Activated CD4-positive, alpha-beta memory T cell treated with anti-CD3 and anti-CD28 coated beads for 36 hours (primary cell): ENCODE data around the gene CUZD1. TPM values are rescaled to one million over a fixed set of nuclear protein-coding genes. Genes with fewer than 3 reads are reported as not detected.

Source experiments
- CTCF ChIA-PET: fragments of 350-600 bp; sonication (Branson Sonifier 250); formaldehyde crosslinking; loops from one replicate; lab custom pipeline; 2021; ENCODE audit warnings: antibody characterized with exemption, inconsistent platforms; lab: Charles Lee
- POLR2A ChIA-PET: fragments of 350-600 bp; sonication (Branson Sonifier 250); formaldehyde crosslinking; loops from one replicate; lab custom pipeline; 2021; ENCODE audit warnings: antibody characterized with exemption; lab: Charles Lee
- DNase-seq: peaks from one replicate; pipeline ENCODE4 v3.0.0-alpha.2; 2020
- H3K27ac Mint-ChIP-seq: one replicate; pipeline ENCODE4 v1.8.0; 2021; ENCODE audit warnings: mixed read lengths
- H3K27me3 Mint-ChIP-seq: one replicate; pipeline ENCODE4 v1.8.0; 2021; ENCODE audit warnings: mixed read lengths
- H3K36me3 Mint-ChIP-seq: one replicate; pipeline ENCODE4 v1.8.0; 2021; ENCODE audit warnings: mixed read lengths
- H3K4me1 Mint-ChIP-seq: one replicate; pipeline ENCODE4 v1.8.0; 2021; ENCODE audit warnings: low read depth, mixed read lengths
- H3K4me3 Mint-ChIP-seq: one replicate; pipeline ENCODE4 v1.8.0; 2021; ENCODE audit warnings: mild to moderate bottlenecking, mixed read lengths
- H3K9me3 Mint-ChIP-seq: one replicate; pipeline ENCODE4 v1.8.0; 2021; ENCODE audit warnings: mixed read lengths
- intact Hi-C: fragments of 100-400 bp; cut with micrococcal nuclease; formaldehyde crosslinking; loops from one replicate; pipeline ENCODE4 v1.15.1; 2023
- total RNA-seq, 2 experiments: library from RNA; stranded (reverse); gene quantifications; one replicate each; pipeline ENCODE4 v1.2.3, GENCODE V29; 2021

The CUZD1 gene
- total RNA-seq, 2 experiments from 2014 or later = 1.0 to 1.4 TPM

DNA sequence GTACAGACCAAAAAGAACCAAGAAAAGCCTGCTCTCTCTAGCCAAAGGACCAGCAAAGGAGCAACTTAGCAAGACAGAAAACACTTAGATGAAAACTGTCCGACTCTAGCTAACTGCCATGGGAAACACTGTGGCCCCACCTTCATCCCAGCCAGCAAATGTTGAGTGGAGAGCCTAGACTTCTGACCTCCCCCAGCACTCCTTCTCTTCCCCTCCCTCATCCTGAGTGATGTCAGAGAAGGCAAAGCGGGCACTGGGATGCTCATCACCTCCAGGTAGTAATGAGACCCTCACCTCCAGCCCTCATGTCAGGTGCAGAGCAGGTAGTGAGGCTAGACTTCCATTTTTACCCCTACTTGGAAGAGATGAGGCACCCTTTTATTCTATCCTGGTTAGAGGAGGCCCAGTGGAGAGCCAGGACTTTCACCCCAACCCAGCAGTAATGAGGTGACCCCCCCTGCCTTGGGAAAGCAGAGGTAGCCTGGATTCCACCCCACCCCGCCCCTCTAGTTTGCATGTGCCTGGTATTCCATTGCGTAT lies 16.9 kb downstream of the CUZD1 start:
- POLR2A ChIA-PET = no interaction called here
- H3K36me3 Mint-ChIP-seq = peaks cover 18% of the 10 kb centered on the region
- intact Hi-C loops = no loop called here

DNA sequence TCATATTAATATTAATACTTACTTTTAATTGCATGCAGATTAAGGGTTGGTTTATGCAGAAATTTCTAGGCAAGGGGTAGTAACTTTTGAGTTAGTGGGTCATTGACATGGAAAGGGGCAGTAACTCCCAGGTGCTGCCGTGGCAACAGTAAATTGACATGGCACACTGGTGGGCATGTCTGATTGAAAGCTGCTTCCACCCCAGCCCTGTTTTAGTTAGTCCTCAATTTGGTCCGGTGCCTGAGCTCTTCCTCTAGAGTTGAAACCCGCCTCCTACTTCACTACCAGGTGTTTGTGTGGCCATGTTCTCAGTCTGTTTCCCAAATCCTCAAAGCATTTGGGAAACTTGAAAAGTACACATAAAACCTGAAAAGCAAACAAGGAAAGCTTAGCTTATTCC lies 18.4 kb downstream of the CUZD1 start:
- no peak for DNase-seq
- Mint-ChIP-seq H3K27ac (no peak overlapping the region), H3K27me3 (peaks cover 11% of the 10 kb centered on the region), H3K4me1 (no peaks in the 10 kb centered on the region), H3K4me3 (no peak overlapping the region), H3K36me3 (peaks cover 12% of the 10 kb centered on the region), H3K9me3 (peaks cover 3% of the 10 kb centered on the region)
- intact Hi-C loops = no loop called here
- CTCF ChIA-PET = no interaction called here
- POLR2A ChIA-PET = no interaction called here

More for the DNA sequence above, 16.9 kb downstream of the CUZD1 start:
- Mint-ChIP-seq H3K4me1 (no peaks in the 10 kb centered on the region), H3K4me3 (no peak overlapping the region), H3K27ac (no peak overlapping the region), H3K27me3 (peaks cover 11% of the 10 kb centered on the region), H3K9me3 (peaks cover 3% of the 10 kb centered on the region)
- no peak for DNase-seq
- CTCF ChIA-PET = no interaction called here

DNA sequence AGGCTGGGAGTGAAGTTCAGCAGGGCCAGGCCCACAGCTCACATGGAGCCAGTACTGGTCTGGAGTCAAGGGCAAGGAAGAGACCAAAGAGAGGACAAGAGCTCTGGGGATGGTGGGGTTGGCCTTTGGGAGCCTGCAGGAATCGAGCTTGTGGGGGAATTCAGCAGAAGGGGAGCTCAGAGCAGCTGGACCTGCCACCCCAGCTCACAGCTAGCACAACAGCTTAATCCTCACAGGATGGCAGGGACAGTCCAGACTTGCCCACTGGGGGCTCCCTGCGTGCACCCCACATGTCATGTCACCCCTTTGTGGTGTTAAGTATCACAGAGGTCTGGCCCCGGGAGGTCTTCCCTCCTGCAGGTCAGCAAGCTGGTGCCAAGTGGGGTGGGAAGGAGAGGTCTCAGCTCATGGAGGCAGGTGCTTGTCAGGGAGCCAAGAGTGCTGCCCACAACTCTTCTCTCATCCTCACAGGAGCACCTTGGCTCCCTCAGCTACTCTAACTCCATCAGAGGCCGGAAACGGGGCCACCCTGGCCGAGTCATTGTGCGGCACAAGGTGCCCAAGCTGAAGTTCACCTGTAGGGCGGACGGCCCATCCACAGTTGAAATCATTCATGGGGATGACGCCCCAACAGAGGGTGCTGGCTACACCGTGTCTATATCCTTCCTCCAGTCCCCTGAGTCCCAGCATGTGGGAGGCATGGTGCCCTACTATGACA lies 22.5 kb downstream of the CUZD1 start:
- H3K4me3 Mint-ChIP-seq = no peak overlapping the region
- no peaks in the 10 kb centered on the region for H3K9me3 Mint-ChIP-seq
- H3K4me1 Mint-ChIP-seq = no peaks in the 10 kb centered on the region
- H3K27ac Mint-ChIP-seq = no peak overlapping the region
- H3K27me3 Mint-ChIP-seq = peaks cover 33% of the 10 kb centered on the region
- ChIA-PET CTCF (no interaction called here), POLR2A (no interaction called here)
- no peak for DNase-seq
- intact Hi-C loops = no loop called here
- H3K36me3 Mint-ChIP-seq = no peaks in the 10 kb centered on the region

DNA sequence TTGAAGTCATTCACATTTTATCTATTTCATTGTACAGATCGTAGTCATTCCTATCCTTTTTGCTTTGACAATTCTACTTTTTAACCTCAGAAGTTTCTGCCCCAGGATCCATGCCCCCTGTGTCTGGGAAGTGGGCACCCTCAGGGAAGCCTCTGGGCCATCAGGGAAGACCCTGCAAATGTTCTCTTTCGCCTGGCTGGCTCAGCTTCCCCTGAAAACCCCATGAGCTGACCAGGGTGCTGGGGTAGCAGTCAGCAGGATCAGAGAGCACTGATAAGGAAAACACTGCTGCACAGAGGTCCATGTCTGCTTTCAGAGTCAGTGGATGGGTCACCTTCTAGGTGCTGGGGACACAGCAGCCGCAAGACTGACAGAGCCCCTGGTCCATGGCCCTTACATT lies 23.8 kb downstream of the CUZD1 start:
- H3K4me3 Mint-ChIP-seq = no peak overlapping the region
- POLR2A ChIA-PET = no interaction called here
- no peak for DNase-seq
- H3K27ac Mint-ChIP-seq = no peak overlapping the region
- H3K36me3 Mint-ChIP-seq = no peaks in the 10 kb centered on the region
- CTCF ChIA-PET = no interaction called here
- no peaks in the 10 kb centered on the region for H3K4me1 Mint-ChIP-seq
- intact Hi-C loops = no loop called here
- peaks cover 37% of the 10 kb centered on the region for H3K27me3 Mint-ChIP-seq
- no peaks in the 10 kb centered on the region for H3K9me3 Mint-ChIP-seq

DNA sequence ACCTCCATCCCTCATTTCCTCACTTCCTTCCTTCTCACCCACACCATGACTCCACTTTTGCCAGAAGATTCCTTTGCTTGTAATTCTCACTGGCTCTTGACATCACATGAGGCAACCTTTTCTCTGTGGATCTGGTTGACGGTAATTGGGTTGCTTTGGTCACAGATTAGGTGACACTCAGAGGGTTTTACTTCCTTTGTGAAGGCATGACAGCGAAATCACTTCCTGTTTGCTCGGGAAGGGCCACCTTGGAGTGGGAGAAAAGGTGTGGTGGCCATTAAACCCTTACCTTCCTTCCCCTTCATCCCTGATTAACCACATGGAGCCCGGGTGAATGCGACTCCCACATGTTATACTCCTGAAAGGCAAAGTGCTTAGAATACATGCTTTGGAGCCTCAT lies 30.2 kb downstream of the CUZD1 start:
- Mint-ChIP-seq H3K9me3 (no peaks in the 10 kb centered on the region), H3K4me3 (no peak overlapping the region)
- CTCF ChIA-PET = no interaction called here

DNA sequence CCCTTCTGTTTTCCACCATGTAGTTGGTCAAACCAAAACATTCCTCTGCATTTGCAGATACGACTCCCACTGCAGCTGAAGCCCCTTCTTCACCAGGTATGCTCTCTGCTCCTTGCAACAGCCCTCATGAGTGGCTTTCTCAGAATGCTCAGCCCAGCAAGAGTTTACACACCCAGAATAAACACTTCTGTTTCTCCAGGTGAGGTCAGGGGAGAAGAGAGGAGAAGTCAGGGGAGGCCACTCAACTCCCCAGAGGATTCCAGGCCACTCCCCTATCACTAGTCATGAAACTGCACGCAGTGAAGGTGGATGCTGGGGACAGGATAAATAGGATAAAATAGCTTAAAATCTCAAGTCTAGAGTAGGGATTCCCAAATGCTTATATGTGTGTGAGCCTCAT lies 31.2 kb downstream of the CUZD1 start:
- H3K9me3 Mint-ChIP-seq = no peaks in the 10 kb centered on the region
- intact Hi-C loops = no loop called here
- H3K27me3 Mint-ChIP-seq = peaks cover 27% of the 10 kb centered on the region
- ChIA-PET CTCF (no interaction called here), POLR2A (no interaction called here)
- DNase-seq = no peak
- no peaks in the 10 kb centered on the region for H3K36me3 Mint-ChIP-seq
- H3K4me3 Mint-ChIP-seq = no peak overlapping the region
- H3K4me1 Mint-ChIP-seq = no peaks in the 10 kb centered on the region
- no peak overlapping the region for H3K27ac Mint-ChIP-seq

More for the DNA sequence above, 30.2 kb downstream of the CUZD1 start:
- H3K27ac Mint-ChIP-seq = no peak overlapping the region
- intact Hi-C loops = no loop called here
- POLR2A ChIA-PET = no interaction called here
- H3K36me3 Mint-ChIP-seq = no peaks in the 10 kb centered on the region
- H3K27me3 Mint-ChIP-seq = peaks cover 30% of the 10 kb centered on the region
- H3K4me1 Mint-ChIP-seq = no peaks in the 10 kb centered on the region
- DNase-seq = no peak

DNA sequence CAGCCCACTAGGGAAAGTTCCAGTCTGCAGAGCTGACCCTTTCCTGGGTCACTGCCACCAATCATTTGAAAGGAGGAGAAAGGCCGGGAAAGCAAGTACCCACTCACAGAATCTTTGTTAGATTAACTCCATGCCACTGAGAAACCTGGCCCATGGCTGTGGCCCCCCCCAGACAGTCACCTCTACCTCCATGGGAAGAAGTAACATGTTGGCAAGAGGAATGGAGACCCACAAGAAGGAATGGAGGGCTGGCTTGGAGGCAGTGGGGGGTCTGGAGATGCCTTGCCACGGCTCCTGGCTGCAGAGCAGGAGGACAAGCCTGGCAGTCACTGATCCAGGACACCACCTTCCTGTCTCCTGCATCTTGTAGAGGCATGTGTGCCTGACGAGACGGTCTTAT lies 32.9 kb downstream of the CUZD1 start:
- H3K4me1 Mint-ChIP-seq = no peaks in the 10 kb centered on the region
- no peak for DNase-seq
- no peaks in the 10 kb centered on the region for H3K36me3 Mint-ChIP-seq
- H3K9me3 Mint-ChIP-seq = no peaks in the 10 kb centered on the region
- no peak overlapping the region for H3K4me3 Mint-ChIP-seq
- H3K27me3 Mint-ChIP-seq = peaks cover 15% of the 10 kb centered on the region
- no peak overlapping the region for H3K27ac Mint-ChIP-seq
- POLR2A ChIA-PET = no interaction called here
- intact Hi-C loops = no loop called here
- CTCF ChIA-PET = no interaction called here

DNA sequence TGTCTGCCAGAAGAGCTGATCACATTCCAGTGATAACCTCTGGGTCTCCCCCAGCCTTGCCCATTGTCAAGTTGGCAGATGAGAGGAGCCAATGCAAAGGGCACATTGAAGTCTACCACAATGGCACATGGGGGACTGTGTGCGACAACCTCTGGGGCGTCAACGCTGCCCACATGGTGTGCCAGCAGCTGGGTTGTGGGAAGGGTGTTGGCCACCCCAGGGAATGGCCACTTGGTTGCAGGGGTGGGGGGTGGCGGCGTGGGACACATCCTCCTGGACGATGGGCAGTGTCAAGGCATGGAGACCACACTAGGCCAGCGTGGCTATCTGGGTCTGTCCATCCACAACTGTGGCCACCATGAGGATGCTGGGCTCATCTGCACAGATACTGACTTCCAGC lies 43.4 kb downstream of the CUZD1 start:
- Mint-ChIP-seq H3K36me3 (no peaks in the 10 kb centered on the region), H3K27ac (no peak overlapping the region), H3K4me1 (no peaks in the 10 kb centered on the region), H3K27me3 (peaks cover 9% of the 10 kb centered on the region), H3K4me3 (no peak overlapping the region), H3K9me3 (no peaks in the 10 kb centered on the region)
- DNase-seq = no peak
- ChIA-PET POLR2A (no interaction called here), CTCF (no interaction called here)
- intact Hi-C loops = no loop called here

DNA sequence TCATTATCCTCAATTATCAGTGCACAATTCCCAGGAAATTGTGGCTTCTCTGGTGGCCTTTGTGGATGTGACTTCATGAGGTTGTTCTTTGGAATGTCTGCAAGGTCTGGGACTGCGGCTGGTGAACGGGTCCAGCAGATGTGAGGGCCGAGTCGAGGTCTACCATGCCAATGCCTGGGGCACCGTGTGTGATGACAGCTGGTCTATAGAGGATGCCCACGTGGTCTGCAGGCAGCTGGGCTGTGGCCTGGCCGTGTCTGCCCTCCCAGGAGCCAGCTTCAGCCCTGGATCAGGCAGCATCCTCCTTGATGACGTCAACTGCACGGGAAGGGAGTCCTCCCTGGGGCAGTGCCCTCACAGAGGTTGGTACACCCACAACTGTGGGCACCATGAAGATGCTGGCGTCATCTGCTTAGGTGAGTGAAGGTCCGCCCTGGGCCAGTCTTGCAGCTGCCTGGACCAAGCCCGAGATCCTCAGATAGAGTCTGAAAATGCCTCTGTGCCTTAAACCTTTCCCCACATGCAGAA lies 46.9 kb downstream of the CUZD1 start:
- no peak for DNase-seq
- Mint-ChIP-seq H3K4me3 (no peak overlapping the region), H3K36me3 (no peaks in the 10 kb centered on the region), H3K27me3 (peaks cover 14% of the 10 kb centered on the region), H3K27ac (no peak overlapping the region), H3K9me3 (no peaks in the 10 kb centered on the region), H3K4me1 (no peaks in the 10 kb centered on the region)
- CTCF ChIA-PET = no interaction called here
- intact Hi-C loops = no loop called here
- POLR2A ChIA-PET = no interaction called here

DNA sequence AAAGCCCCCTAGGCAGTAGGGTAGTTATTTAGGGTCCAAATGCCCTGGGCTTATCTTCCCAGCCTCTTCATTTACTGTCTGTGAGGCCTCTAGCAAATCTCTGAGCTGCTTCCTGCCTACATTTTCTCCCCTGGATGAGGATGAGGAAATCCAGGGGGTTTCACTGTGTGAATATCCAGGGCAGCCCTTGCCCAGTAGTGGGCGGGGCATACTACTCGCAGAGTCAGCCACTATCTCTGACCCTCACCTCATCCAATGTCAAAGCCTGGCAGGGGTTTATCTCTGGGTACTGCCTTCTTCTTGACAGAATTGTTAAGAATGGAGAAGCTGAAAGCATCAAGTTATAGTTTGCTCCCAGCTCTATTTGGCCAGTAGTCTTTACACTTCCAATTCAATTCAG lies 48.9 kb downstream of the CUZD1 start:
- no peak for DNase-seq
- Mint-ChIP-seq H3K4me1 (no peaks in the 10 kb centered on the region), H3K27me3 (peaks cover 20% of the 10 kb centered on the region), H3K9me3 (no peaks in the 10 kb centered on the region), H3K4me3 (no peak overlapping the region), H3K27ac (no peak overlapping the region), H3K36me3 (no peaks in the 10 kb centered on the region)
- POLR2A ChIA-PET = no interaction called here
- CTCF ChIA-PET = no interaction called here
- intact Hi-C loops = no loop called here

DNA sequence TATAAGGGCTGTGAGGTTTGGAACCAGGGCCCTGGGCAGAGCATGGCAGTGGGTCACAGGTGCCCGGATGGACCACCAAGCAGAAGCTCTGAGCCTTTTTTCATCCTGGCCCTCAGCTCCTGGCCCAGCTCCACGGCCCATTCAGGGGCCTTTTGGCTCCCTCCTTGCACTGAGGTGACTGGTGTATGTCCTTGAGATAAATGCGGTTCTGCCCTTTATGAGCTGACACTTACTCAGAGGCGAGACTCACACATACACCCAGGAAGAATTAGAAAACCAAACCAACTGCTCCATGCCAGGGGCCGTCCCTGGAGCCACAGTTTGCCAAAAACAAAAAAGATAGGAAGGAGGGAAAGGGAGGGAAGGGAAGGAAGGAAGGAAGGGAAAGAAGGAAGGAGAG lies 49.7 kb downstream of the CUZD1 start:
- Mint-ChIP-seq H3K9me3 (no peaks in the 10 kb centered on the region), H3K27ac (no peak overlapping the region), H3K27me3 (peaks cover 20% of the 10 kb centered on the region), H3K4me1 (no peaks in the 10 kb centered on the region), H3K36me3 (no peaks in the 10 kb centered on the region), H3K4me3 (no peak overlapping the region)
- CTCF ChIA-PET = no interaction called here
- intact Hi-C loops = no loop called here
- no peak for DNase-seq
- POLR2A ChIA-PET = no interaction called here

DNA sequence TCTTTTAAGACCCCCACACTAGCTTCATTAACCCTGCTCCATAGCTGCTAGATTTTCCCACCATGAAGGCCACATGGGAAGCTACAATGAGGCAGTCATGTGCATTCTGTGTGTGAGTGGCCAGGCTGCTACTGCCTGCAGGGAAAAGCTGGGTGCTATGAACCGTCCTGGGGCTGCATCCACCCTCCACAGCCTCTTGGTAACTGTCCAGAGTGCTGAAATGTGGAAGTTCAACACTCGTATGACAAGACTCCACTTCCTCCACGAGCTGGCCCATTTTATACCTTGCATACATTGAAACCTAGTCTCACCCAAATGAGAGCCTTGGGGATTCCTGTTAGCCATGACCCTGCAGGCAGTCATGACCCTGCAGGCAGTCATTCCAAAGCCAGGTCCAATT lies 59.4 kb downstream of the CUZD1 start:
- CTCF ChIA-PET = no interaction called here

DNA sequence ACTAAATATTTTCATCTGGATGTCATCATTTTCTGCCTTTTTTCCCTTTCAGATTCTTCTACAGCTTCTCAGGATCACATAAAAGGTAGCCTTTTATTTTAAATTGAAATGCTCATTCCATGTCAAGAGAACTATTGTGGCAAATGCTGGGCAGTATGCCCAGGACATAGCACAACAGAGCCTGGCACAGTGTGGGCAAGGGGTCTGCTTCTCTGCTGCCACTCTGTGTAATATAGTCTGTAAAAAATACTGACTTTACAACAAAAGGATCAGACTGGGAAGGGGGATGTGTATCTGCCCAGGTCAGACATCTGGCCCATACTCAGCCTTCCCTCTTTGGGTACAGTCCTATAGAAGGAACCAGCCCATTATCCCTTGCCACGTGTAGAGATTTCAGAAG lies 62.7 kb downstream of the CUZD1 start:
- intact Hi-C loops = no loop called here
- ChIA-PET CTCF (no interaction called here), POLR2A (no interaction called here)
- Mint-ChIP-seq H3K4me1 (no peaks in the 10 kb centered on the region), H3K4me3 (no peak overlapping the region), H3K36me3 (no peaks in the 10 kb centered on the region), H3K27ac (no peak overlapping the region), H3K27me3 (peaks cover 5% of the 10 kb centered on the region), H3K9me3 (no peaks in the 10 kb centered on the region)
- no peak for DNase-seq

More for the DNA sequence above, 59.4 kb downstream of the CUZD1 start:
- Mint-ChIP-seq H3K4me1 (no peaks in the 10 kb centered on the region), H3K27me3 (peaks cover 6% of the 10 kb centered on the region), H3K4me3 (no peak overlapping the region), H3K27ac (no peak overlapping the region), H3K36me3 (no peaks in the 10 kb centered on the region), H3K9me3 (no peaks in the 10 kb centered on the region)
- DNase-seq = no peak
- POLR2A ChIA-PET = no interaction called here
- intact Hi-C loops = no loop called here
